Mesodermal cell (in vitro differentiated cells): ENCODE data around the gene ATG7.
A peak's percentile ranks its signal among the peaks of the same experiment; 100 is the strongest.
"Not testable (repeated sequence)": the region's sequence is repeated elsewhere in the genome, so short reads cannot be mapped to it uniquely, and the experiment has no call there.

Experiments used
- H3K27ac ChIP-seq: 2 replicates; pipeline ENCODE4 v1.7.0; 2013; ENCODE audit warnings: mild to moderate bottlenecking, low read depth, low read length, moderate library complexity; ENCODE audit not compliant: severe bottlenecking
- H3K36me3 ChIP-seq: 2 replicates; pipeline ENCODE4 v1.7.1; 2013; ENCODE audit warnings: mild to moderate bottlenecking, low read length, moderate library complexity; ENCODE audit not compliant: control insufficient read depth, insufficient read depth
- H3K4me1 ChIP-seq: one replicate; pipeline ENCODE4 v1.7.1; 2013; ENCODE audit warnings: mild to moderate bottlenecking, low read length; ENCODE audit not compliant: insufficient read depth, control insufficient read depth, poor library complexity, severe bottlenecking
- H3K4me3 ChIP-seq: 2 replicates; pipeline ENCODE4 v1.7.0; 2013; ENCODE audit warnings: low read length, control low read depth, mild to moderate bottlenecking; ENCODE audit not compliant: insufficient read depth, poor library complexity, severe bottlenecking; ENCODE audit errors: extremely low read depth
- H3K9me3 ChIP-seq: 2 replicates; pipeline ENCODE4 v1.7.1; 2013; ENCODE audit warnings: mild to moderate bottlenecking, low read length, moderate library complexity; ENCODE audit not compliant: control insufficient read depth
- WGBS, 2 experiments: methylation state at CpG; one replicate each; pipeline ENCODE4 v1.1.5; 2013; ENCODE audit warnings: missing lambda C conversion rate in 2 of 2; ENCODE audit not compliant: insufficient coverage in 2 of 2; 5-methylcytosine and 5-hydroxymethylcytosine counted together

Gene ATG7

GRCh38 chr3:11445193-11445592 lies 173.0 kb downstream of the ATG7 start:
- H3K4me3 ChIP-seq, H3K4me1 ChIP-seq, H3K9me3 ChIP-seq, H3K27ac ChIP-seq, H3K36me3 ChIP-seq: not testable (repeated sequence)
- no CpG with 5 or more reads among the region's 3 CpGs for WGBS, 2 experiments

- no peaks in the 10 kb centered on the region for H3K4me1 ChIP-seq
- H3K4me3 ChIP-seq = no peak overlapping the region
- no peak overlapping the region for H3K27ac ChIP-seq
- no peaks in the 10 kb centered on the region for H3K36me3 ChIP-seq
- H3K9me3 ChIP-seq = no peaks in the 10 kb centered on the region
- WGBS, 2 experiments = 100% methylated on average over 1 of the region's 2 CpGs
These were observed 173.7 kb downstream of the ATG7 start for GRCh38 chr3:11445883-11446282.

DNA sequence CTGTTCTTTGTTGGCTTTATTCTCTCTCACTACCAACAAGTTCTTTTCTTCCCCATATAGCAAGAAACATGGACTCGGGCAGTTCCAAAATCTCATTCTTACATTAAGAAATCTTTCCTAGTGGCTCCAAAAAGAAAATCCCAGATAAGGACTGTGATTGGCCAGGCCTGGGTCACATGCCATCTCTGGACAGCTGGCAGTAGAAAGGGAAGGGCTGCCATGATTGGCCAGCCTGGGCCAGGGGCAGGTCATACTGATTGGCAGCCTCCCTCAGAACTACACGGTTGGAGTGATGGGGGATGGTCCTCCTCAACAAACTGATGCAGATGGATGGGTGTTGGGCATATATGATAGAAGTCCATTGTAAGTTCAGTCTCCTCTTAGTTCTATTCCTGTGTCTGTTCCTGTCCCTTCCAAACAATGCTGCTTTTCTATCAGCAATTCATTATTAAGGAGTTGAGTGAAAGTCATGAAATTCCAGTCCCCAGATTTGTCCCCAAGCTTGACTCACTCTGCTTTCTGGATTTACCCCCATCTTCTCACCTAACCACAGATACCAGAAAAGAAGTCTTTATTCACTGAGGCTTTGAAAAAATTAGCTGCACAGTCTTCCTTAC lies 175.5 kb downstream of the ATG7 start:
- Histone ChIP-seq H3K36me3 (no peaks in the 10 kb centered on the region), H3K4me1 (no peaks in the 10 kb centered on the region), H3K9me3 (no peaks in the 10 kb centered on the region), H3K27ac (peak overlapping the region; percentile 2), H3K4me3 (no peak overlapping the region)
- WGBS, 2 experiments = 20 to 70% methylated on average over 1 to 2 of the region's 2 CpGs

DNA sequence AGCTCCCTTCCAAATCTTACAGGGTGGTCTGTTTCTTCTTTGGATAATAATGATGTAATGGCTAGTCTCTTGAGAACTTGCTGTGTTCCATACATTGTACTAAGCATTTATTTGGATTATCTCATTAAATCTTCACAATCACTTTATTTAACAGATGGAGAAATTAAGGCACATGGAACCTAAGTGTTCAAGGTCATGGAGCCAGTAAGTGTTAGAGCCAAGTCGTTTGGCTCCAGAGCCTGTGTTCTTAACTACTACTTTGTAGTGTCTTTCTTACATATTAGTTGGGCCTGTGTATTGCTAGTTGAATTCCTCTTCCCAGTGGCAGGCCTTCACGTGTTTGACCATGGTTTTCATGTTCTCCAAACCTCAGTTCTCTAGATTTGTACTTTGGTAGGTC lies 177.8 kb downstream of the ATG7 start:
- no peak overlapping the region for H3K4me3 ChIP-seq
- WGBS, 2 experiments = 100% methylated on average over 1 of the region's 2 CpGs

DNA sequence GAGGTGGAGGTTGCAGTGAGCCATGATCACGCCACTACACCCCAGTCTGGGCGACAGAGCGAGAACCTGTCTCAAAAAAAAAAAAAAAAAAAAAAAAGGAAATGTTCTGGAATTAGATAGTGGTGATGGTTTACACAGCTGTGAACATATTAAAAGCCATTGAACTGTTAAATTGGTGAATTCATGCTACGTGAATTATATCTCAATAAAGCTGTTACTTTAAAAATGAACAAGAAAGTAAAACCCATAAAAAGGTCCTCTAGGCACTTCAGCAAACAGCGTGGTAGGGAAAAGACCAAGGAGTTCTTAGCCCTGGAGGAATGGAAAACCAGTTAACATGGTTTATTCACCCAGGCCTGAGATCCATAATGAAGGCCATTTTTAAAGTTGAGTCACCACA lies 180.1 kb downstream of the ATG7 start:
- Histone ChIP-seq H3K27ac (peak overlapping the region; percentile 88), H3K4me1 (peaks cover 18% of the 10 kb centered on the region), H3K36me3 (no peaks in the 10 kb centered on the region), H3K4me3 (no peak overlapping the region), H3K9me3 (no peaks in the 10 kb centered on the region)
- WGBS, 2 experiments = 80% methylated on average over 1 of the region's 5 CpGs; no CpG with 5 or more reads in 1 of the 2 experiments

More for the DNA sequence above, 177.8 kb downstream of the ATG7 start:
- H3K4me1 ChIP-seq = peaks cover 13% of the 10 kb centered on the region
- H3K36me3 ChIP-seq = no peaks in the 10 kb centered on the region
- H3K9me3 ChIP-seq = no peaks in the 10 kb centered on the region
- no peak overlapping the region for H3K27ac ChIP-seq

- peaks cover 18% of the 10 kb centered on the region for H3K4me1 ChIP-seq
- 82 to 88% methylated on average over 10 to 11 of the region's 14 CpGs for WGBS, 2 experiments
- H3K36me3 ChIP-seq = no peaks in the 10 kb centered on the region
- H3K9me3 ChIP-seq = no peaks in the 10 kb centered on the region
- no peak overlapping the region for H3K4me3 ChIP-seq
- peak overlapping the region; percentile 88 for H3K27ac ChIP-seq
These were observed 181.0 kb downstream of the ATG7 start for GRCh38 chr3:11452885-11453847.

GRCh38 chr3:11455956-11456355 lies 183.8 kb downstream of the ATG7 start:
- Histone ChIP-seq H3K36me3 (no peaks in the 10 kb centered on the region), H3K4me1 (peaks cover 18% of the 10 kb centered on the region), H3K4me3 (no peak overlapping the region), H3K9me3 (no peaks in the 10 kb centered on the region), H3K27ac (no peak overlapping the region)
- WGBS, 2 experiments = 80% methylated on average over 1 of the region's 5 CpGs; no CpG with 5 or more reads in 1 of the 2 experiments

- peak overlapping the region; percentile 12 for H3K27ac ChIP-seq
- H3K4me3 ChIP-seq = no peak overlapping the region
- no peaks in the 10 kb centered on the region for H3K36me3 ChIP-seq
- H3K9me3 ChIP-seq = no peaks in the 10 kb centered on the region
- 83 to 100% methylated on average over 2 to 3 of the region's 4 CpGs for WGBS, 2 experiments
- H3K4me1 ChIP-seq = peaks cover 18% of the 10 kb centered on the region
These were observed 184.9 kb downstream of the ATG7 start for GRCh38 chr3:11457135-11457534.

- no peaks in the 10 kb centered on the region for H3K36me3 ChIP-seq
- H3K27ac ChIP-seq = no peak overlapping the region
- H3K4me1 ChIP-seq = peaks cover 5% of the 10 kb centered on the region
- no peaks in the 10 kb centered on the region for H3K9me3 ChIP-seq
- WGBS, 2 experiments = 60 to 92% methylated on average over 1 to 2 of the region's 3 CpGs
- H3K4me3 ChIP-seq = no peak overlapping the region
These were observed 187.1 kb downstream of the ATG7 start for GRCh38 chr3:11459186-11459824.

DNA sequence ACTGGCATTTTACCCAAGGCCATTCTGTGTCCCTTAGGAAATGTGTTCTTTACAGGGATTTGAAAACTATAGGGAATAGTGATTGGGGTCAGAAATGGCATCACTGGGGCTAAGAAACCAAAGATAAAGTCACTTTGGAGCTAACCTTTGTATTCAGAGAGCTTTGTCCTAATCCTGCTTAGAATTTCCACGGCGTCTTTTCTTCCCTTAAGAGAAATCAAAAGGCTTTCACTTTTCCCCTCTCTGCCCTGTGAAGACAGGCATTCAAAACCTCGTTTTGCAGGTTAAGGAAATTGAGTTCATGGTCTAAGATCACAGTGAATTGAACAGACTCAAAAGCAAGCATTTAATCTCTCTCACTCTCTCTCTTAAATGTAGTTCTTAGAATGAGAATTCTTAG lies 189.0 kb downstream of the ATG7 start:
- no peak overlapping the region for H3K27ac ChIP-seq
- no peak overlapping the region for H3K4me3 ChIP-seq
- 100% methylated on average over 2 of the region's 3 CpGs; no CpG with 5 or more reads in 1 of the 2 experiments for WGBS, 2 experiments

More for the DNA sequence above, 189.0 kb downstream of the ATG7 start:
- Histone ChIP-seq H3K9me3 (no peaks in the 10 kb centered on the region), H3K36me3 (no peaks in the 10 kb centered on the region), H3K4me1 (peaks cover 4% of the 10 kb centered on the region)
